A549 (cell line): Measurements from ENCODE around the gene EIF2B5.
A peak's percentile ranks its signal among the peaks of the same experiment; 100 is the strongest.

ENCODE experiments used
- CBX8 ChIP-seq: fragments of 200-600 bp; sonication (generic); IDR thresholded peaks from 2 replicates; pipeline ENCODE4 v1.6.1; 2016
- CTCF ChIP-seq: fragments of >200 bp; sonication (Bioruptor Twin); formaldehyde crosslinking; IDR thresholded peaks from 3 replicates; pipeline ENCODE4 v1.5.1; 2016
- ELK1 ChIP-seq: fragments of 150-350 bp; IDR thresholded peaks from 2 replicates; pipeline ENCODE4 v1.6.1; 2014; ENCODE audit warnings: low read depth, mild to moderate bottlenecking, low read length
- EP300 ChIP-seq, 2 experiments: fragments of >200 bp; sonication (Bioruptor Twin); formaldehyde crosslinking; IDR thresholded peaks; 2 replicates in 1 of 2; 3 replicates in 1 of 2; pipeline ENCODE4 v1.6.1; 2016 to 2017
- HEYL ChIP-seq: fragments of 250-450 bp; sonication (Bioruptor Pico); IDR thresholded peaks from 2 replicates; pipeline ENCODE4 v1.8.0; 2021; ENCODE audit warnings: mild to moderate bottlenecking, moderate library complexity
- JUN ChIP-seq, 2 experiments: fragments of >200 bp; sonication (Bioruptor Twin); formaldehyde crosslinking; IDR thresholded peaks; 2 replicates in 1 of 2; 3 replicates in 1 of 2; pipeline ENCODE4 v1.6.1; 2016 to 2017
- POLR2A ChIP-seq: IDR thresholded peaks from 2 replicates; pipeline ENCODE4 v1.6.1; 2012; ENCODE audit warnings: mild to moderate bottlenecking, low read length
- REST ChIP-seq: fragments of 200-600 bp; sonication (generic); IDR thresholded peaks from 2 replicates; pipeline ENCODE4 v1.6.1; 2016; ENCODE audit warnings: antibody characterized with exemption, mild to moderate bottlenecking, moderate library complexity
- TP53 ChIP-seq: fragments of 250-450 bp; sonication (Bioruptor Pico); IDR thresholded peaks from 2 replicates; pipeline ENCODE4 v1.5.0; 2021; ENCODE audit warnings: mild to moderate bottlenecking, moderate library complexity
- ZC3H11A ChIP-seq: fragments of 450-650 bp; IDR thresholded peaks from 2 replicates; pipeline ENCODE4 v1.6.1; 2014; ENCODE audit warnings: antibody characterized with exemption, mild to moderate bottlenecking
- ZNF302 ChIP-seq: fragments of 250-450 bp; sonication (Bioruptor Pico); IDR thresholded peaks from 2 replicates; pipeline ENCODE4 v1.9.0; 2021; ENCODE audit warnings: inconsistent platforms, mild to moderate bottlenecking, moderate library complexity

- no peak for TF ChIP-seq CTCF
- no peak for TF ChIP-seq TP53
- TF ChIP-seq ELK1 = no peak
- TF ChIP-seq ZNF302 (CRISPR knock-in tag) = no peak
- TF ChIP-seq POLR2A = peak; percentile 73
- no peak for TF ChIP-seq REST
- no peak for TF ChIP-seq EP300 (IDR thresholded peaks at IDR 0.05)
- peak; percentile 33 to 62; a peak in 1 of 5 replicates for TF ChIP-seq JUN (IDR thresholded peaks at IDR 0.05)
- no peak for TF ChIP-seq HEYL (CRISPR knock-in tag)
- no peak for TF ChIP-seq CBX8
- TF ChIP-seq ZC3H11A = no peak
Measured at GRCh38 chr3:184174646-184175492, 39.7 kb downstream of the EIF2B5 start, which contains the start of gene AP2M1.
